ENCODE results near the gene CDC25B. TPM values are rescaled to one million over a fixed set of nuclear protein-coding genes. Genes with fewer than 3 reads are reported as not detected.
A peak's percentile ranks its signal among the peaks of the same experiment; 100 is the strongest.
"Not testable (repeated sequence)": the region's sequence is repeated elsewhere in the genome, so short reads cannot be mapped to it uniquely, and the experiment has no call there.

Gene CDC25B
- total RNA-seq, 1 donor from 2014 or later = 28.8 TPM

- DNase-seq = peak; percentile 79
These were observed 10.0 kb upstream of the CDC25B start for GRCh38 chr20:3786126-3786484.

- DNase-seq = peak; percentile 91
These were observed 9.3 kb upstream of the CDC25B start, which contains the start of gene CENPB for GRCh38 chr20:3786665-3787323. Gene CENPB (minus strand): TSS chr20:3786740. CDS start chr20:3786483, 257 bp downstream.

- DNase-seq = no peak
These were observed 8.6 kb upstream of the CDC25B start for GRCh38 chr20:3787324-3788014.

GRCh38 chr20:3788685-3789155 lies 7.4 kb upstream of the CDC25B start:
- no peak for DNase-seq

- DNase-seq = not testable (repeated sequence)
These were observed 6.9 kb upstream of the CDC25B start for GRCh38 chr20:3789201-3789600.

- not testable (repeated sequence) for DNase-seq
These were observed 1.9 kb upstream of the CDC25B start for GRCh38 chr20:3794168-3794567.

- DNase-seq = no peak
These were observed 1.2 kb upstream of the CDC25B start for GRCh38 chr20:3794701-3795420.

GRCh38 chr20:3796477-3797225 lies 541 bp downstream of the CDC25B start:
- no peak for DNase-seq

GRCh38 chr20:3797226-3797545 lies 1.1 kb downstream of the CDC25B start:
- DNase-seq = no peak

GRCh38 chr20:3797592-3798372 lies 1.7 kb downstream of the CDC25B start:
- DNase-seq = no peak

- DNase-seq = no peak
These were observed 2.3 kb downstream of the CDC25B start for GRCh38 chr20:3798373-3798768.

- DNase-seq = no peak
These were observed 2.8 kb downstream of the CDC25B start for GRCh38 chr20:3798908-3799248.

GRCh38 chr20:3800256-3800877 lies 4.3 kb downstream of the CDC25B start:
- DNase-seq = no peak

GRCh38 chr20:3800878-3801260 lies 4.8 kb downstream of the CDC25B start:
- no peak for DNase-seq

- no peak for DNase-seq
These were observed 5.2 kb downstream of the CDC25B start for GRCh38 chr20:3801299-3801698.

GRCh38 chr20:3801846-3802245 lies 5.7 kb downstream of the CDC25B start:
- DNase-seq = no peak

GRCh38 chr20:3802524-3803239 lies 6.6 kb downstream of the CDC25B start:
- no peak for DNase-seq

GRCh38 chr20:3803289-3803688 lies 7.2 kb downstream of the CDC25B start:
- DNase-seq = no peak

- DNase-seq = no peak
These were observed 7.7 kb downstream of the CDC25B start for GRCh38 chr20:3803854-3804253.

GRCh38 chr20:3804254-3804751 lies 8.2 kb downstream of the CDC25B start:
- no peak for DNase-seq

GRCh38 chr20:3804781-3805180 lies 8.7 kb downstream of the CDC25B start:
- DNase-seq = no peak
